22Rv1 (cell line): ENCODE measurements around the gene CEACAM3.

Experiments
- CTCF ChIP-seq: fragments of 450-650 bp; IDR thresholded peaks from 2 replicates; pipeline ENCODE4 v1.5.1; 2017; ENCODE audit warnings: mild to moderate bottlenecking
- ZFX ChIP-seq: fragments of 450-650 bp; IDR thresholded peaks from 2 replicates; pipeline ENCODE4 v1.6.1; 2017; ENCODE audit warnings: antibody characterized with exemption, borderline replicate concordance

GRCh38 chr19:41850381-41850780, 54.0 kb downstream of the CEACAM3 start:
- TF ChIP-seq CTCF = no peak
- TF ChIP-seq ZFX = no peak
